Activated CD8-positive, alpha-beta T cell treated with anti-CD3 and anti-CD28 coated beads for 36 hours (primary cell): ENCODE measurements around the gene TAAR6. TPM values are rescaled to one million over a fixed set of nuclear protein-coding genes. Genes with fewer than 3 reads are reported as not detected.

ENCODE experiments used
- ATAC-seq: fragments of 200-7000 bp; cut with Tn5 transposase; one replicate; pipeline ENCODE4 v1.10.0; 2021; ENCODE audit warnings: mild to moderate bottlenecking, moderate library complexity
- CTCF ChIA-PET: fragments of 350-600 bp; sonication (Branson Sonifier 250); formaldehyde crosslinking; loops from one replicate; lab custom pipeline; 2021; ENCODE audit warnings: antibody characterized with exemption; lab: Charles Lee
- POLR2A ChIA-PET: fragments of 350-600 bp; sonication (Branson Sonifier 250); formaldehyde crosslinking; loops from one replicate; lab custom pipeline; 2021; ENCODE audit warnings: antibody characterized with exemption; lab: Charles Lee
- DNase-seq: peaks from one replicate; pipeline ENCODE4 v3.0.0-alpha.2; 2020
- H3K27ac Mint-ChIP-seq: one replicate; pipeline ENCODE4 v1.8.0; 2021; ENCODE audit warnings: mild to moderate bottlenecking, mixed read lengths
- H3K27me3 Mint-ChIP-seq: one replicate; pipeline ENCODE4 v1.8.0; 2021; ENCODE audit warnings: mixed read lengths
- H3K36me3 Mint-ChIP-seq: one replicate; pipeline ENCODE4 v1.8.0; 2021; ENCODE audit warnings: low read depth, mixed read lengths
- H3K4me1 Mint-ChIP-seq: one replicate; pipeline ENCODE4 v1.8.0; 2021; ENCODE audit warnings: low read depth, mixed read lengths
- H3K4me3 Mint-ChIP-seq: one replicate; pipeline ENCODE4 v1.8.0; 2021; ENCODE audit warnings: mild to moderate bottlenecking, moderate library complexity, mixed read lengths
- H3K9me3 Mint-ChIP-seq: one replicate; pipeline ENCODE4 v1.8.0; 2021; ENCODE audit warnings: mixed read lengths
- intact Hi-C: fragments of 100-400 bp; cut with micrococcal nuclease; formaldehyde crosslinking; loops from one replicate; pipeline ENCODE4 v1.10.0; 2022
- total RNA-seq, 2 experiments: library from RNA; stranded (reverse); gene quantifications; one replicate each; pipeline ENCODE4 v1.2.3, GENCODE V29; 2021
- TF ChIP-seq, protein P1 (sequence below): fragments of 200-600 bp; IDR thresholded peaks from one replicate; pipeline ENCODE4 v1.8.0; 2022; ENCODE audit warnings: antibody characterized with exemption, mild to moderate bottlenecking

The TAAR6 gene
- total RNA-seq, 2 experiments from 2014 or later = not detected

DNA sequence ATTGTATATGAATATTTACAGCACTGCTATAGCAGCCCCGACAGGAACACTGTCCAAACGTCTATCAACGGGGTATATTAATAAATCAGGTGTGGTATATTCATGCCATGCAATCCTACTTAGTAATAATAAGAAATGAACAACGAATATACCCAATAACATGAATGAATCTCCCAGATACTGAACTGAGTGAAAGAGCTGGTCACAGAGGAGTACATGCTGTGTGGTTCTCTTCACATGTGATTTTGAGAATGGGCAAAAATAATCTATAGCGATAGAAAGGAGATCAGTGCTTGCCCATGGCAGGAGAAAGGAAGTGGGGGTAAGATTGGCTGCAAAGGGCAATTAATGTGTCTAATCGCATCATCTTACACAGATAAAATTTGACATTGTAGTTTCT is 3.7 kb upstream of the TAAR6 start:
- Mint-ChIP-seq H3K36me3 (no peaks in the 10 kb centered on the region), H3K27me3 (peaks cover 14% of the 10 kb centered on the region), H3K27ac (no peak overlapping the region), H3K4me1 (no peaks in the 10 kb centered on the region), H3K9me3 (no peaks in the 10 kb centered on the region), H3K4me3 (no peak overlapping the region)
- TF ChIP-seq, protein P1, sequence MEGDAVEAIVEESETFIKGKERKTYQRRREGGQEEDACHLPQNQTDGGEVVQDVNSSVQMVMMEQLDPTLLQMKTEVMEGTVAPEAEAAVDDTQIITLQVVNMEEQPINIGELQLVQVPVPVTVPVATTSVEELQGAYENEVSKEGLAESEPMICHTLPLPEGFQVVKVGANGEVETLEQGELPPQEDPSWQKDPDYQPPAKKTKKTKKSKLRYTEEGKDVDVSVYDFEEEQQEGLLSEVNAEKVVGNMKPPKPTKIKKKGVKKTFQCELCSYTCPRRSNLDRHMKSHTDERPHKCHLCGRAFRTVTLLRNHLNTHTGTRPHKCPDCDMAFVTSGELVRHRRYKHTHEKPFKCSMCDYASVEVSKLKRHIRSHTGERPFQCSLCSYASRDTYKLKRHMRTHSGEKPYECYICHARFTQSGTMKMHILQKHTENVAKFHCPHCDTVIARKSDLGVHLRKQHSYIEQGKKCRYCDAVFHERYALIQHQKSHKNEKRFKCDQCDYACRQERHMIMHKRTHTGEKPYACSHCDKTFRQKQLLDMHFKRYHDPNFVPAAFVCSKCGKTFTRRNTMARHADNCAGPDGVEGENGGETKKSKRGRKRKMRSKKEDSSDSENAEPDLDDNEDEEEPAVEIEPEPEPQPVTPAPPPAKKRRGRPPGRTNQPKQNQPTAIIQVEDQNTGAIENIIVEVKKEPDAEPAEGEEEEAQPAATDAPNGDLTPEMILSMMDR = no peak
- intact Hi-C loops = no loop called here
- ATAC-seq (no peak), DNase-seq (no peak)
- CTCF ChIA-PET = no interaction called here
- POLR2A ChIA-PET = no interaction called here

- DNase-seq = no peak
- ChIA-PET POLR2A (no interaction called here), CTCF (no interaction called here)
- Mint-ChIP-seq H3K27me3 (peaks cover 18% of the 10 kb centered on the region), H3K36me3 (no peaks in the 10 kb centered on the region), H3K9me3 (no peaks in the 10 kb centered on the region), H3K4me1 (no peaks in the 10 kb centered on the region), H3K4me3 (no peak overlapping the region), H3K27ac (no peak overlapping the region)
- TF ChIP-seq, protein P1 = no peak
- no peak for ATAC-seq
- intact Hi-C loops = no loop called here
Observed at GRCh38 chr6:132567566-132567965, 2.6 kb upstream of the TAAR6 start.

GRCh38 chr6:132568611-132569010 is 1.5 kb upstream of the TAAR6 start:
- Mint-ChIP-seq H3K9me3 (no peaks in the 10 kb centered on the region), H3K36me3 (no peaks in the 10 kb centered on the region), H3K4me3 (no peak overlapping the region), H3K27me3 (peaks cover 17% of the 10 kb centered on the region), H3K4me1 (no peaks in the 10 kb centered on the region), H3K27ac (no peak overlapping the region)
- intact Hi-C loops = no loop called here
- ATAC-seq = no peak
- ChIA-PET POLR2A (no interaction called here), CTCF (no interaction called here)
- no peak for DNase-seq
- TF ChIP-seq, protein P1 = no peak

DNA sequence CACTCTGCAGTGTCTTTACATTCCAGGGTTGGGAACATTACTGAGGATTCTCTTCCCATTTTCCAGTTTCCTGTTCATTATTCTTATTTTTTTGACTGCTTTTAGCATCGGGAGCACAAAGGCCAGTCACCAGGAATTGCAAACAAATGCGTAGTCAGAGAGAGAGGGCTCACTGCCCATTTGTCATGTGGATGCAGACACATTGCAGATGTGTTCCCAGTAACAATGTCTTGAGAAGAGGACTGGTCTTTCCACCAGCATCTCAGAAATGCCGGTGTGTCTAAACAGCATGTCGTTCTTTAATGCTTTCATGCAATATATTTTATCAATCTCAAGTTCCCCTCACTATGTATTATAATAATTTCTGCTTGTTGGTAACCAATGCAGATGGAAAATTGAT is 952 bp upstream of the TAAR6 start:
- Mint-ChIP-seq H3K36me3 (no peaks in the 10 kb centered on the region), H3K4me1 (no peaks in the 10 kb centered on the region), H3K27ac (no peak overlapping the region), H3K4me3 (no peak overlapping the region), H3K9me3 (no peaks in the 10 kb centered on the region), H3K27me3 (peaks cover 19% of the 10 kb centered on the region)
- no peak for DNase-seq
- ChIA-PET CTCF (no interaction called here), POLR2A (no interaction called here)
- TF ChIP-seq, protein P1 = no peak
- ATAC-seq = no peak
- intact Hi-C loops = no loop called here

GRCh38 chr6:132571774-132572173 is 1.7 kb downstream of the TAAR6 start:
- no peaks in the 10 kb centered on the region for H3K4me1 Mint-ChIP-seq
- DNase-seq (no peak), ATAC-seq (no peak)
- ChIA-PET POLR2A (no interaction called here), CTCF (no interaction called here)
- H3K4me3 Mint-ChIP-seq = no peak overlapping the region
- no peaks in the 10 kb centered on the region for H3K36me3 Mint-ChIP-seq
- H3K9me3 Mint-ChIP-seq = no peaks in the 10 kb centered on the region
- TF ChIP-seq, protein P1 = no peak
- H3K27me3 Mint-ChIP-seq = peaks cover 17% of the 10 kb centered on the region
- no peak overlapping the region for H3K27ac Mint-ChIP-seq
- intact Hi-C loops = no loop called here
